Karpas-422 (cell line): ENCODE results near the gene GALNT16. TPM values are rescaled to one million over a fixed set of nuclear protein-coding genes. Genes with fewer than 3 reads are reported as not detected.

Experiments used
- DNase-seq: peaks from one replicate; pipeline ENCODE4 v3.0.0-alpha.2; 2015
- H2AFZ ChIP-seq: fragments of 200-600 bp; sonication (generic); 2 replicates; pipeline ENCODE4 v1.6.1; 2014; ENCODE audit warnings: antibody characterized with exemption, low read length, mixed read lengths
- H3K27ac ChIP-seq: fragments of 200-600 bp; sonication (generic); 2 replicates; pipeline ENCODE4 v1.5.1; 2014; ENCODE audit warnings: mild to moderate bottlenecking, low read length, moderate library complexity
- H3K27me3 ChIP-seq: fragments of 200-600 bp; sonication (generic); 2 replicates; pipeline ENCODE4 v1.6.1; 2014; ENCODE audit warnings: low read length, mixed read lengths
- H3K36me3 ChIP-seq: fragments of 200-600 bp; sonication (generic); 2 replicates; pipeline ENCODE4 v1.6.1; 2014; ENCODE audit warnings: low read length, mixed read lengths; ENCODE audit not compliant: insufficient read depth
- H3K4me1 ChIP-seq: fragments of 200-600 bp; sonication (generic); 2 replicates; pipeline ENCODE4 v1.6.1; 2014; ENCODE audit warnings: mild to moderate bottlenecking, low read length, mixed read lengths
- H3K4me2 ChIP-seq: fragments of 200-600 bp; sonication (generic); 2 replicates; pipeline ENCODE4 v1.6.1; 2014; ENCODE audit warnings: low read length, low read depth, mild to moderate bottlenecking; ENCODE audit not compliant: poor library complexity, severe bottlenecking
- H3K4me3 ChIP-seq: fragments of 200-600 bp; sonication (generic); 2 replicates; pipeline ENCODE4 v1.5.1; 2014; ENCODE audit warnings: mild to moderate bottlenecking, antibody characterized with exemption, low read length, mixed read lengths
- H3K79me2 ChIP-seq: fragments of 200-600 bp; sonication (generic); 2 replicates; pipeline ENCODE4 v1.6.1; 2014; ENCODE audit warnings: mild to moderate bottlenecking, low read length, mixed read lengths
- H3K9ac ChIP-seq: fragments of 200-600 bp; sonication (generic); 2 replicates; pipeline ENCODE4 v1.6.0; 2014; ENCODE audit warnings: low read length
- H3K9me2 ChIP-seq: fragments of 200-600 bp; sonication (generic), shearing (Covaris generic); replicated peaks from 2 replicates; pipeline ENCODE4 v1.6.0; 2014; ENCODE audit warnings: mild to moderate bottlenecking, low read length, moderate library complexity; ENCODE audit not compliant: insufficient read depth
- H3K9me3 ChIP-seq: fragments of 300-700, 200-600 bp; sonication (generic); 2 replicates; pipeline ENCODE4 v1.6.1; 2014; ENCODE audit warnings: low read length, mixed read lengths
- H4K20me1 ChIP-seq: fragments of 200-600 bp; sonication (generic); 2 replicates; pipeline ENCODE4 v1.6.1; 2014; ENCODE audit warnings: mild to moderate bottlenecking, antibody characterized with exemption, low read length, low read depth; ENCODE audit not compliant: insufficient read depth
- total RNA-seq: library from RNA; depleted of rRNA; stranded (reverse); fragments of >200 nt; shearing (Covaris generic); gene quantifications from 2 replicates; pipeline ENCODE4 v1.2.3, GENCODE V29; 2014; ENCODE audit warnings: low replicate concordance; rRNA removed

The GALNT16 gene
- total RNA-seq, 1 experiment from 2014 or later: 0.15 TPM

- H3K4me3 ChIP-seq: peak overlapping the region; percentile 91
Observed at GRCh38 chr14:69399750-69400149, 139.8 kb downstream of the GALNT16 start.

GRCh38 chr14:69400154-69400553 is 140.2 kb downstream of the GALNT16 start:
- no peak for DNase-seq
- Histone ChIP-seq H2AFZ (no peak overlapping the region), H3K9me2 (no peaks in the 10 kb centered on the region), H3K4me1 (peaks cover 54% of the 10 kb centered on the region), H3K4me3 (peak overlapping the region; percentile 91), H3K9ac (peak overlapping the region; percentile 89), H3K79me2 (peaks cover 96% of the 10 kb centered on the region), H3K9me3 (no peaks in the 10 kb centered on the region), H4K20me1 (peaks cover 14% of the 10 kb centered on the region), H3K27me3 (no peaks in the 10 kb centered on the region), H3K27ac (no peak overlapping the region), H3K36me3 (peaks cover 30% of the 10 kb centered on the region; the same call in 1 of the 2 replicates), H3K4me2 (peak overlapping the region; percentile 93)

More at GRCh38 chr14:69399750-69400149, 139.8 kb downstream of the GALNT16 start:
- H3K9ac ChIP-seq: peak overlapping the region; percentile 89
- no peaks in the 10 kb centered on the region for H3K27me3 ChIP-seq
- H2AFZ ChIP-seq: no peak overlapping the region
- no peaks in the 10 kb centered on the region for H3K9me2 ChIP-seq
- no peak for DNase-seq
- peak overlapping the region; percentile 93 for H3K4me2 ChIP-seq
- peaks cover 16% of the 10 kb centered on the region for H4K20me1 ChIP-seq
- H3K9me3 ChIP-seq: no peaks in the 10 kb centered on the region
- peaks cover 31% of the 10 kb centered on the region; the same call in 1 of the 2 replicates for H3K36me3 ChIP-seq
- H3K27ac ChIP-seq: no peak overlapping the region; the same call in 1 of the 2 replicates
- peaks cover 54% of the 10 kb centered on the region for H3K4me1 ChIP-seq
- H3K79me2 ChIP-seq: peaks cover 96% of the 10 kb centered on the region

- DNase-seq: no peak
- H3K4me1 ChIP-seq: peaks cover 38% of the 10 kb centered on the region
- peak overlapping the region; percentile 93 for H3K4me2 ChIP-seq
- no peak overlapping the region for H3K9ac ChIP-seq
- H3K27me3 ChIP-seq: no peaks in the 10 kb centered on the region
- H3K27ac ChIP-seq: no peak overlapping the region
- no peaks in the 10 kb centered on the region for H3K9me3 ChIP-seq
- H2AFZ ChIP-seq: no peak overlapping the region
- no peaks in the 10 kb centered on the region for H3K9me2 ChIP-seq
- peaks cover 5% of the 10 kb centered on the region for H4K20me1 ChIP-seq
- H3K79me2 ChIP-seq: peaks cover 96% of the 10 kb centered on the region
- peaks cover 13% of the 10 kb centered on the region; the same call in 1 of the 2 replicates for H3K36me3 ChIP-seq
- H3K4me3 ChIP-seq: peak overlapping the region; percentile 91
Observed at GRCh38 chr14:69401841-69402240, 141.9 kb downstream of the GALNT16 start.

- Histone ChIP-seq H4K20me1 (no peaks in the 10 kb centered on the region), H3K36me3 (0 out of 2 replicates have a peak, but pooled peaks cover 12% of the 10 kb centered on the region), H3K9me3 (no peaks in the 10 kb centered on the region), H3K79me2 (peaks cover 100% of the 10 kb centered on the region), H3K9ac (no peak overlapping the region), H3K4me3 (no peak overlapping the region), H3K27ac (no peak overlapping the region), H3K4me2 (no peak overlapping the region), H3K4me1 (peaks cover 31% of the 10 kb centered on the region), H2AFZ (no peak overlapping the region), H3K27me3 (no peaks in the 10 kb centered on the region), H3K9me2 (no peaks in the 10 kb centered on the region)
- DNase-seq: no peak
Observed at GRCh38 chr14:69404478-69404877, 144.5 kb downstream of the GALNT16 start.

- H3K9ac ChIP-seq: no peak overlapping the region
Observed at GRCh38 chr14:69404883-69405282, 144.9 kb downstream of the GALNT16 start.

GRCh38 chr14:69405762-69406161 is 145.8 kb downstream of the GALNT16 start:
- H3K79me2 ChIP-seq: peaks cover 100% of the 10 kb centered on the region
- no peaks in the 10 kb centered on the region for H3K27me3 ChIP-seq
- no peak overlapping the region for H3K9ac ChIP-seq
- H2AFZ ChIP-seq: no peak overlapping the region
- no peaks in the 10 kb centered on the region for H3K9me2 ChIP-seq
- no peaks in the 10 kb centered on the region for H3K9me3 ChIP-seq
- H3K4me3 ChIP-seq: no peak overlapping the region
- no peak overlapping the region for H3K4me2 ChIP-seq
- DNase-seq: no peak
- no peaks in the 10 kb centered on the region for H4K20me1 ChIP-seq
- 0 out of 2 replicates have a peak, but pooled peaks cover 12% of the 10 kb centered on the region for H3K36me3 ChIP-seq
- peaks cover 18% of the 10 kb centered on the region for H3K4me1 ChIP-seq
- H3K27ac ChIP-seq: no peak overlapping the region

More at GRCh38 chr14:69404883-69405282, 144.9 kb downstream of the GALNT16 start:
- Histone ChIP-seq H3K9me2 (no peaks in the 10 kb centered on the region), H3K4me1 (peaks cover 27% of the 10 kb centered on the region), H3K4me2 (no peak overlapping the region), H3K36me3 (0 out of 2 replicates have a peak, but pooled peaks cover 12% of the 10 kb centered on the region), H4K20me1 (no peaks in the 10 kb centered on the region), H2AFZ (no peak overlapping the region), H3K9me3 (no peaks in the 10 kb centered on the region), H3K27ac (no peak overlapping the region), H3K79me2 (peaks cover 100% of the 10 kb centered on the region), H3K4me3 (no peak overlapping the region), H3K27me3 (no peaks in the 10 kb centered on the region)
- no peak for DNase-seq

Other genes with a start within 250 kb of the GALNT16 start
- gene DCAF5, start 107.0 kb upstream of the GALNT16 start, total RNA-seq: 39.8 and 45.5 TPM in 2 replicates
- 12.6 and 21.3 TPM in 2 replicates for gene EXD2, start 68.7 kb upstream of the GALNT16 start, total RNA-seq
- 168 and 296 TPM in 2 replicates for gene ERH, start 138.1 kb downstream of the GALNT16 start, total RNA-seq
- 111 and 161 TPM in 2 replicates for gene SLC39A9, start 138.5 kb downstream of the GALNT16 start, total RNA-seq
- 0.41 TPM in 1 of 2 replicates, not detected in the other for gene PLEKHD1, start 224.6 kb downstream of the GALNT16 start, total RNA-seq